ENCODE results near the gene LRRC27.

Gene LRRC27

DNA sequence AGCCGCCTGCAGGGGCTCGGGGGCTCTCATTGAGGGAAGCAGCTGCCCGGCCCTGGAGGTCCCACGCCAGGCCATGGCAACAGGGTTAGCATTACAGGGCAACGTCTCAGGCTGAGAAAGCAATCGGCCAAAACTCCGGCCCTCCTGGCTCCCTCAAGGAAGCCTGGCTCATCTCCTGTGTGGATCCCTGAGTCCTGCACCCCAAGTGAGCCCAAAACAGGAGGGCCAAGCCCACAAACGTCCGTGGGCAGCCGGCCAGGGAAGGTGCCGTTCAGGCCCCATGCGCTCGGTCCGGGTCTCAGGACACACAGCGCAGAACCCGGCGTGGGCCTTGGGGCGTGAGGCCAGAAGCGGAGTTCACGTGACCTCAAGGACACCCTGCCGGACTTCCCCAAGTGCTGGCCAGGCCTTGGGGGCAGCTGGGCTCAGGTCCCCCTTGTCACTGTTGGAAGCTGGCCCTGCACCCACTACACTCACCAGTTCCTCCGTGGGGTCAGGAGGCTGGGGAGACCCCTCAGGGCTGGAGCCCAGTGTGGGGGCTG is 57.0 kb downstream of the LRRC27 start:
- TF ChIP-seq, protein P1, sequence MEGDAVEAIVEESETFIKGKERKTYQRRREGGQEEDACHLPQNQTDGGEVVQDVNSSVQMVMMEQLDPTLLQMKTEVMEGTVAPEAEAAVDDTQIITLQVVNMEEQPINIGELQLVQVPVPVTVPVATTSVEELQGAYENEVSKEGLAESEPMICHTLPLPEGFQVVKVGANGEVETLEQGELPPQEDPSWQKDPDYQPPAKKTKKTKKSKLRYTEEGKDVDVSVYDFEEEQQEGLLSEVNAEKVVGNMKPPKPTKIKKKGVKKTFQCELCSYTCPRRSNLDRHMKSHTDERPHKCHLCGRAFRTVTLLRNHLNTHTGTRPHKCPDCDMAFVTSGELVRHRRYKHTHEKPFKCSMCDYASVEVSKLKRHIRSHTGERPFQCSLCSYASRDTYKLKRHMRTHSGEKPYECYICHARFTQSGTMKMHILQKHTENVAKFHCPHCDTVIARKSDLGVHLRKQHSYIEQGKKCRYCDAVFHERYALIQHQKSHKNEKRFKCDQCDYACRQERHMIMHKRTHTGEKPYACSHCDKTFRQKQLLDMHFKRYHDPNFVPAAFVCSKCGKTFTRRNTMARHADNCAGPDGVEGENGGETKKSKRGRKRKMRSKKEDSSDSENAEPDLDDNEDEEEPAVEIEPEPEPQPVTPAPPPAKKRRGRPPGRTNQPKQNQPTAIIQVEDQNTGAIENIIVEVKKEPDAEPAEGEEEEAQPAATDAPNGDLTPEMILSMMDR (IDR thresholded peaks at IDR 0.05), result no peak

DNA sequence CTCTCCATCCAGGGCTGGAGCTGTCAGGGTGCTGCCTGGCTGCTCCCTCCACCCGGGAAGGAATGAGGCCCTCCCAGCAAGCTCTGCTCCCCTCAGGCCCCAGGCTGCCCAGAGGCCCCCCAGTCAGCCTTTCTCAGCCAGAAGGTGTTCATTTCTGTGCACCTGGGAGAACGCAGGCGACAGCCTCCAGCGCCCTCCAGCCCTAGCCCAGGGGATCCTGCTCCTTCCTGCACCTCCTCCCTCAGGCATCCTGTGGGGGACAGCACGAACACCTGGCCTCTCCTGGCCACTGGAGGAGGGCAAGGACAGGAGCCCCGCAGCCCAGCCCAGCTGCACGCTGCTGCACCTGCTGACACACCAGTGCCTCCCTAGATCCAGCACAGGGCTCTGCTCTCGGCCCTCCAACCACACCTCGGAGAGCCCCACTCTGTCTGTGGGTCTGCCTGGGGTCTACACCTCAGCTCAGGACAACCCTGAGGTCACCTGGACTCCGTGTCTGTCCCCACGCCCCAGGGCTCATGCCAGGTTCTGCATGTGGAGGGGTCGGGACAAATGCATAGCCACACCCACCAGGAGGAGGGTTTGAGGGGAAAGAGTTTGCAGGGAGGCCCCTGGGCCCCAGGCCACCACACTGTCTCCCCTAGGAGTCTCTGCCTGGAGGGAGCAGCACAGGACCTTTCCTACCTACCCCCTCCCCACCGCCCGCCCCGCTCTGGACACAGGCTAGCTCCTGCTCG is 57.6 kb downstream of the LRRC27 start:
- TF ChIP-seq, protein P1 (IDR thresholded peaks at IDR 0.05), result no peak

GRCh38 chr10:132390170-132390920 is 58.4 kb downstream of the LRRC27 start:
- TF ChIP-seq, protein P1 (IDR thresholded peaks at IDR 0.05), result no peak

DNA sequence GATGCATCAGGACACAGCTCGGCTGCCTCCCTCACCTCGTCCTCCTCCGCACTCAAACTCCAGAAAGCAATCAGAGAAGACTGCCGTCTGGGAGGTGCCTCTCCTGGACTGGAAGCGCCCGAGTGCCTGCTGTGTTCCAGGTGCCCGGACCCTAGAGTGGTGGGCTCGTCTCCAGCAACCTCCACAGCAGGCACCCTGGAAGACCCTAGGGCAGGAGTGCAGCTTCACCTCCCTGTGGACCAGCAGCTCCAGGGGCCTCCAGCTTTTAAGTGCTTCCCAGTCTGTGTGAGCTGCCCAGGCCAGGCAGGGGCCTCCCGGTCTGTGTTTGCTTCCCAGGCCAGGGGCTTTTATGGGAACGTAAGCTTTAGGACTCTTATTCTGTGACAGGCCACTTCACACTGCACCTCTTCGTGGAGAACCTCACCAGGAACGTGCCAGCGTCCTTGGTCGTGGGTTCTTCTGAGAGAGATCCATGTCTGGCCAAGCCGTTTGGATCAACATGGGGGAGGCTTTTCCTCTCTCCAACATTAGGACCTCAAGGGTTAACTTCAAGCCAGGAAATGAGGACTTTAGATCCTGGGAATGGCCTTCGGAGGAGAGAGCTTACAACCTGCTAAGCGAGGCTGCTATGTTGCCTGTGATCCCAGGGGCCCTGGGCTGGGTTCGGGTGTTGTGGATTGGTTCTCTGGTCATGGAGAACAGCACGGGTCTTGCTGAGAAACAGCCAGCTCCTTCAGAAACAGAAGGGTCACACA is 59.1 kb downstream of the LRRC27 start:
- TF ChIP-seq, protein P1 (IDR thresholded peaks at IDR 0.05), result no peak

- TF ChIP-seq, protein P1 (IDR thresholded peaks at IDR 0.05), result no peak
Measured at GRCh38 chr10:132391676-132392020, 59.7 kb downstream of the LRRC27 start.

GRCh38 chr10:132392184-132392800 is 60.3 kb downstream of the LRRC27 start:
- TF ChIP-seq, protein P1 (IDR thresholded peaks at IDR 0.05), result no peak
